Measurements from ENCODE around the gene RNF223. TPM values are rescaled to one million over a fixed set of nuclear protein-coding genes. Genes with fewer than 3 reads are reported as not detected.

The RNF223 gene
- total and polyA plus RNA-seq, 2 donors (not counting 3 experiments of a cell fraction or from before 2014, with no cell fraction given) = not detected

DNA sequence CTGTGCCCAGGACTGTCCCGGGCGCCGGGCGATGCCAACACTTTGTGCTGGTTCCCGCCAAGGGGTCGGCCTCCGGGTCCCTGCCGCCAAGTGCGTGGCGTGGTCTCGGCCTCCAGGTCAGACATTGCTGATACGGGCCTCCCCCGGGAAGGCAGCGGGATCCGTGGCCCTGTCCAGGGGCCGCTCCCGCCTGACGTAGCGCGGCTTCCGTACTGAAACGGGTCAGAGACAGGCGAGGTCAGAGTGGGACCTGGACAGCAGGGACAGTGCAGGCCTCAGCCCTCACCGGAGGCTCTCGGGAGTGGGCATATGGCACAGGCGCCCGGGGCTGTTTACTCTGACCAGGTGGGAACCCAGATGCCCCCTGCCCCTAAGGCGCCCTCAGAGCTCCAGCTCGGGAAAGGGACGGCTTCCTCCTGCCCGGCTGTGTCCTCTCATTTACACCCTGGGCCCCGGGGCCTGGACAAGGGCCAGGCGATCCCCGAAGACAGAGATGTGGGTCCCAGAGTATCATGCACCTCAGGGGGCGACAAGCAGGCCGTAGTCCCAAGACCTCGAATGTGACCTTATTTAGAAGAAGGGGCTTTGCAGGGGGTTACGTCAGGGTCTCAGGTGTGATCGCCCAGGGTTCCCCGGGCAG lies 8.8 kb upstream of the RNF223 start:
- FAIRE-seq (no peak), DNase-seq (ENCODE audit: low read depth, low spot score) (no peak)
- H3K79me2 ChIP-seq (ENCODE audit: control insufficient read depth, insufficient read depth, low read length) = no peaks in the 10 kb centered on the region
- intact Hi-C loops (cut with micrococcal nuclease) (no loop called here), dilution Hi-C loops (cut with MboI; ENCODE audit: extremely low pct_ligation_motif_present, low sequenced_read_pairs) (no loop called here)
- ChIA-PET CTCF (no interaction called here), POLR2A (no interaction called here)
- no peak overlapping the region for H3K4me3 ChIP-seq (replicated peaks in 1 of 3; ENCODE audit: insufficient read depth in 1 of 3, low read depth in 1 of 3, low read length in 3 of 3)
- H3K4me1 ChIP-seq (ENCODE audit: control insufficient read depth, extremely low read depth, insufficient read depth, low read length) = peaks cover 2% of the 10 kb centered on the region
- H3K9ac ChIP-seq (replicated peaks; ENCODE audit: extremely low read depth, insufficient read depth, low read length) = no peak overlapping the region
- no peak for TF ChIP-seq JUN (IDR thresholded peaks at IDR 0.05; ENCODE audit: borderline replicate concordance, insufficient read depth, insufficient read length, low read depth)
- TF ChIP-seq EZH2 (IDR thresholded peaks at IDR 0.05; ENCODE audit: borderline replicate concordance, low read depth, low read length, severe bottlenecking) = no peak
- TF ChIP-seq, protein P1, sequence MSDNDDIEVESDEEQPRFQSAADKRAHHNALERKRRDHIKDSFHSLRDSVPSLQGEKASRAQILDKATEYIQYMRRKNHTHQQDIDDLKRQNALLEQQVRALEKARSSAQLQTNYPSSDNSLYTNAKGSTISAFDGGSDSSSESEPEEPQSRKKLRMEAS (IDR thresholded peaks at IDR 0.05; ENCODE audit: insufficient read depth, insufficient read length) = no peak
- TF ChIP-seq GATA2 (IDR thresholded peaks at IDR 0.05; ENCODE audit: insufficient read depth, insufficient read length, low read depth, low read length) = no peak
- no peak for TF ChIP-seq POLR2AphosphoS5 (IDR thresholded peaks at IDR 0.05; ENCODE audit: insufficient read depth, low read depth, low read length)
- no peak for TF ChIP-seq POLR2A (IDR thresholded peaks at IDR 0.05; ENCODE audit: low read depth, low read length)
- no peak for TF ChIP-seq FOS (IDR thresholded peaks at IDR 0.05; ENCODE audit: borderline replicate concordance, insufficient read depth, low read length)
- TF ChIP-seq MYC (IDR thresholded peaks at IDR 0.05; ENCODE audit: low read depth, low read length) = no peak
- no peaks in the 10 kb centered on the region for H4K20me1 ChIP-seq (replicated peaks; ENCODE audit: control insufficient read depth, extremely low read depth, insufficient read depth, low read length)
- H3K27me3 ChIP-seq (ENCODE audit: control insufficient read depth in 2 of 2, insufficient read depth in 2 of 2, low read length in 2 of 2) = no peaks in the 10 kb centered on the region
- H3K36me3 ChIP-seq (ENCODE audit: control insufficient read depth in 2 of 2, extremely low read depth in 1 of 2, insufficient read depth in 2 of 2, low read length in 2 of 2) = no peaks in the 10 kb centered on the region
- no peaks in the 10 kb centered on the region for H3K9me3 ChIP-seq (replicated peaks; ENCODE audit: control insufficient read depth, insufficient read depth, low read length)
- no peaks in the 10 kb centered on the region for H3K9me1 ChIP-seq (replicated peaks; ENCODE audit: control insufficient read depth, extremely low read depth, insufficient read depth, low read length)
- H2AFZ ChIP-seq (ENCODE audit: low read depth, low read length) = no peak overlapping the region
- H3K27ac ChIP-seq (ENCODE audit: insufficient read depth, low read depth, low read length) = no peak overlapping the region
- BruUV-seq (replicated peaks) = no TSS peak
- no peak overlapping the region for H3K4me2 ChIP-seq (ENCODE audit: insufficient read depth, low read length)
